Measurements from ENCODE around the gene PLPP7.
"Not testable (repeated sequence)": the region's sequence is repeated elsewhere in the genome, so short reads cannot be mapped to it uniquely, and the experiment has no call there.

Gene PLPP7

GRCh38 chr9:131307974-131308373 is 18.5 kb downstream of the PLPP7 start:
- no peak for DNase-seq

- DNase-seq = no peak
Measured at GRCh38 chr9:131308452-131308851, 18.9 kb downstream of the PLPP7 start.

- no peak for DNase-seq
Measured at GRCh38 chr9:131308906-131309529, 19.5 kb downstream of the PLPP7 start.

- no peak for DNase-seq
Measured at GRCh38 chr9:131309530-131310276, 20.2 kb downstream of the PLPP7 start.

- peak; percentile 74 for DNase-seq
Measured at GRCh38 chr9:131310833-131311554, 21.5 kb downstream of the PLPP7 start.

- no peak for DNase-seq
Measured at GRCh38 chr9:131312246-131312645, 22.7 kb downstream of the PLPP7 start.

- no peak for DNase-seq
Measured at GRCh38 chr9:131312822-131313770, 23.6 kb downstream of the PLPP7 start.

- DNase-seq = no peak
Measured at GRCh38 chr9:131318231-131319085, 28.9 kb downstream of the PLPP7 start.

GRCh38 chr9:131319486-131319885 is 30.0 kb downstream of the PLPP7 start:
- DNase-seq = no peak

GRCh38 chr9:131320031-131320685 is 30.6 kb downstream of the PLPP7 start:
- DNase-seq = no peak

GRCh38 chr9:131323629-131324028 is 34.1 kb downstream of the PLPP7 start:
- no peak for DNase-seq

- no peak for DNase-seq
Measured at GRCh38 chr9:131324736-131325679, 35.5 kb downstream of the PLPP7 start.

- no peak for DNase-seq
Measured at GRCh38 chr9:131329241-131329641, 39.7 kb downstream of the PLPP7 start.

GRCh38 chr9:131330814-131331600 is 41.5 kb downstream of the PLPP7 start:
- DNase-seq = no peak

GRCh38 chr9:131331996-131332395 is 42.5 kb downstream of the PLPP7 start:
- DNase-seq = not testable (repeated sequence)

GRCh38 chr9:131333771-131334628 is 44.5 kb downstream of the PLPP7 start:
- DNase-seq = no peak

- DNase-seq = no peak
Measured at GRCh38 chr9:131334629-131335367, 45.3 kb downstream of the PLPP7 start.
